ENCODE results near the gene NPHP4.

- TF ChIP-seq EZH2 (IDR thresholded peaks at IDR 0.05; ENCODE audit: low read length, unreplicated experiment): no peak
- TF ChIP-seq EZH2phosphoT487 (IDR thresholded peaks at IDR 0.05; ENCODE audit: borderline replicate concordance, low read length): no peak
Measured at GRCh38 chr1:6013491-6013890, 21.3 kb upstream of the NPHP4 start.
